ENCODE data around the gene DOK5.
A peak's percentile ranks its signal among the peaks of the same experiment; 100 is the strongest.

The DOK5 gene

GRCh38 chr20:54502179-54502578 is 26.8 kb downstream of the DOK5 start:
- Histone ChIP-seq H3K36me3 (ENCODE audit: control insufficient read depth in 5 of 5, insufficient read depth in 5 of 5, low read length in 5 of 5) (no peaks in the 10 kb centered on the region), H3K9ac (ENCODE audit: low read length in 5 of 5) (no peak overlapping the region), H3K27me3 (ENCODE audit: control insufficient read depth in 5 of 5, insufficient read depth in 4 of 5, low read length in 5 of 5) (no peaks in the 10 kb centered on the region), H3K4me3 (ENCODE audit: low read depth in 1 of 5, low read length in 5 of 5) (no peak overlapping the region), H3K9me3 (ENCODE audit: control insufficient read depth in 5 of 5, low read length in 5 of 5) (no peaks in the 10 kb centered on the region), H3K27ac (ENCODE audit: low read depth, low read length) (no peak overlapping the region), H3K4me1 (ENCODE audit: control insufficient read depth in 5 of 5, insufficient read depth in 5 of 5, low read length in 5 of 5) (peaks cover 0 to 6% (median 0%) of the 10 kb centered on the region in 5 donors)

DNA sequence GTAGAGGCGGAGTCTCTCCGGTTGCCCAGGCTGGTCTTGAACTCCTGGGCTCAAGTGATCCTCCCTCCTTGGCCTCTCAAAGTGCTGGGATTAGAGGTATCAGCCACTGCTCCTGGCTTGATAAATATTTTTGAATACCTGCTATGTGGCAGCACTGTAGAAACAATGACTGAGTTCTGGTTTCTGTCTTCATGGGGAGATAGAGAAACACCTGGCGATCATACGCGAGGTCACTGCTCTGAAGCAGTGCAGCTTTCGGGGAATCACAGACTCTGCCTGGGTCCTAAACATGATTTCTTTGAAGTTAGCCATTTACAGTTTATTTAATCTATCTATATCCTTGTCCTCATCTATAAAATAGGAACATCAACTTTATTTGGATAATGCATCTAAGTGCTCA is 31.2 kb downstream of the DOK5 start:
- Histone ChIP-seq H3K36me3 (ENCODE audit: control insufficient read depth in 5 of 5, insufficient read depth in 5 of 5, low read length in 5 of 5) (no peaks in the 10 kb centered on the region), H3K9me3 (ENCODE audit: control insufficient read depth in 5 of 5, low read length in 5 of 5) (no peaks in the 10 kb centered on the region), H3K27ac (ENCODE audit: low read depth, low read length) (no peak overlapping the region), H3K27me3 (ENCODE audit: control insufficient read depth in 5 of 5, insufficient read depth in 4 of 5, low read length in 5 of 5) (no peaks in the 10 kb centered on the region), H3K9ac (ENCODE audit: low read length in 5 of 5) (no peak overlapping the region), H3K4me3 (ENCODE audit: low read depth in 1 of 5, low read length in 5 of 5) (no peak overlapping the region), H3K4me1 (ENCODE audit: control insufficient read depth in 5 of 5, insufficient read depth in 5 of 5, low read length in 5 of 5) (no peaks in the 10 kb centered on the region)

- H3K27ac ChIP-seq (ENCODE audit: low read depth, low read length), result no peak overlapping the region
- H3K9me3 ChIP-seq (ENCODE audit: control insufficient read depth in 5 of 5, low read length in 5 of 5), result peaks cover 0 to 5% (median 4%) of the 10 kb centered on the region in 5 donors
- no peaks in the 10 kb centered on the region for H3K27me3 ChIP-seq (ENCODE audit: control insufficient read depth in 5 of 5, insufficient read depth in 4 of 5, low read length in 5 of 5)
- H3K36me3 ChIP-seq (ENCODE audit: control insufficient read depth in 5 of 5, insufficient read depth in 5 of 5, low read length in 5 of 5), result no peaks in the 10 kb centered on the region
- no peak overlapping the region for H3K4me3 ChIP-seq (ENCODE audit: low read depth in 1 of 5, low read length in 5 of 5)
- no peak overlapping the region for H3K9ac ChIP-seq (ENCODE audit: low read length in 5 of 5)
- no peaks in the 10 kb centered on the region for H3K4me1 ChIP-seq (ENCODE audit: control insufficient read depth in 5 of 5, insufficient read depth in 5 of 5, low read length in 5 of 5)
Measured at GRCh38 chr20:54510541-54511129, 35.2 kb downstream of the DOK5 start.

GRCh38 chr20:54512694-54513093 is 37.3 kb downstream of the DOK5 start:
- Histone ChIP-seq H3K36me3 (ENCODE audit: control insufficient read depth in 5 of 5, insufficient read depth in 5 of 5, low read length in 5 of 5) (no peaks in the 10 kb centered on the region), H3K27ac (ENCODE audit: low read depth, low read length) (no peak overlapping the region), H3K4me3 (ENCODE audit: low read depth in 1 of 5, low read length in 5 of 5) (no peak overlapping the region), H3K27me3 (ENCODE audit: control insufficient read depth in 5 of 5, insufficient read depth in 4 of 5, low read length in 5 of 5) (no peaks in the 10 kb centered on the region), H3K9me3 (ENCODE audit: control insufficient read depth in 5 of 5, low read length in 5 of 5) (peaks cover 0 to 5% (median 4%) of the 10 kb centered on the region in 5 donors), H3K9ac (ENCODE audit: low read length in 5 of 5) (no peak overlapping the region), H3K4me1 (ENCODE audit: control insufficient read depth in 5 of 5, insufficient read depth in 5 of 5, low read length in 5 of 5) (no peaks in the 10 kb centered on the region)

DNA sequence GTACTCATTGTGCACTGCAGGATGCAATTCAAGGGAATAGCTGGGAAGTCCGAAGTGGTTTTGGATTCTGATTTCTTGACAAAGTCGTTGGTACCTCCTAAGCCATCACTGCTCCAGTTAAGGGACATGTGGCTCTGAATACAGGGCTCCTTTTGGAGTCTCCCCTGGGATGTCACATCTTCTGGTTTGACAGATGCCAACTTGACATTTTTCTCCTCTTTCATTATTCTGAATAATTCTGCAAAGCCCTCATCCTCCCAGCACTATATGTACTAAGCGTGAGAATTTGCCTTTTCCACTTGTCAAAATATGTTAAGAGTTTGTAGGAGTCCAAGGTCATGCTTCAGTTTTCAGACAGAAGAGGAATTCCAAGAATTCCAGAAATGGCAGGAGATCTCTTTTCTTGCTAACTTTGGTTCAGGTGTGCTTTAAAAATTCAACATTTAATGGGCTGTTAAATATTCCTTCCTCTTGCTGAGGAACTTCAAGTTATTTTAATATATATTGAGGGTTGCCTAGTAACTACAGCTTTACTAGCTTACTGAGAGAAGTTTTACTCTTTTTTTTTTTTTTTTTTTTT is 38.7 kb downstream of the DOK5 start:
- Histone ChIP-seq H3K27ac (ENCODE audit: low read depth, low read length) (no peak overlapping the region), H3K9ac (ENCODE audit: low read length in 5 of 5) (no peak overlapping the region), H3K4me3 (ENCODE audit: low read depth in 1 of 5, low read length in 5 of 5) (no peak overlapping the region), H3K27me3 (ENCODE audit: control insufficient read depth in 5 of 5, insufficient read depth in 4 of 5, low read length in 5 of 5) (no peaks in the 10 kb centered on the region), H3K9me3 (ENCODE audit: control insufficient read depth in 5 of 5, low read length in 5 of 5) (peaks cover 0 to 5% (median 4%) of the 10 kb centered on the region in 5 donors), H3K4me1 (ENCODE audit: control insufficient read depth in 5 of 5, insufficient read depth in 5 of 5, low read length in 5 of 5) (no peaks in the 10 kb centered on the region), H3K36me3 (ENCODE audit: control insufficient read depth in 5 of 5, insufficient read depth in 5 of 5, low read length in 5 of 5) (no peaks in the 10 kb centered on the region)

- Histone ChIP-seq H3K9me3 (ENCODE audit: control insufficient read depth in 5 of 5, low read length in 5 of 5) (peaks cover 0 to 5% (median 4%) of the 10 kb centered on the region in 5 donors), H3K27ac (ENCODE audit: low read depth, low read length) (no peak overlapping the region), H3K36me3 (ENCODE audit: control insufficient read depth in 5 of 5, insufficient read depth in 5 of 5, low read length in 5 of 5) (no peaks in the 10 kb centered on the region), H3K4me1 (ENCODE audit: control insufficient read depth in 5 of 5, insufficient read depth in 5 of 5, low read length in 5 of 5) (peaks cover 0 to 5% (median 0%) of the 10 kb centered on the region in 5 donors), H3K4me3 (ENCODE audit: low read depth in 1 of 5, low read length in 5 of 5) (no peak overlapping the region), H3K9ac (ENCODE audit: low read length in 5 of 5) (no peak overlapping the region), H3K27me3 (ENCODE audit: control insufficient read depth in 5 of 5, insufficient read depth in 4 of 5, low read length in 5 of 5) (no peaks in the 10 kb centered on the region)
Measured at GRCh38 chr20:54515793-54516628, 40.6 kb downstream of the DOK5 start.

DNA sequence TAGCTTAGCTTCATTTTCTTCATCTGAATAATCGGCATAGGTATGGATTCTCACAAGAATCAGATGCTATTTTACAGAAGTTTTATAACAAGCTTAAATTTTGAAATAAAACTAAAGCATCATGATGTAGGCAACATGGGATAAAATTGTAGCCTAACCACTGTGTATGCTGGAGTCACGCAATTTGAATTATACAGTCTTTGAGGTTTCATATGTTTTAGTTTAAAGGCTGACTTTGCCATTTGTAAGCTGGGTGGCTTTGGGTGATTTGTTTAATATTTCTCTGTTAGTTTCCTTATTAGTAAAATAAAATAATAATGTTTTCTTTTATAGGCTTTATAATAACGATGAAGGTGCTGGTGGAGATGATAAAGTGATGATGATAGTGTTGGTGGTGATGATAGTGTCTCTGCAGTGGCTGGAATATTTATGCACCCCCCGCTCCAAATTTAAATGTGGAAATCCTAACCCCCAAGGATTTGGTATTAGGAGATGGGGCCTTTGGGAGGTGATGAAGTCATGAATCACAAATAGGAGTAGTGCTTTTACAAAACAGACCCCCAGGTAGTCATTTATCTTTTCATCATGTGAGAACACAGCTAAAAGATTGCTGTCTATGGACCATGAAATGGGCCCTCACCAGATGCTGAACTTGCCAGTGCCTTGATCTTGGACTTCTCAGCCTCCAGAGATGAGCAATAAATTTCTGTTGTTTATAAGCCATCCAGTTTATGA is 42.0 kb downstream of the DOK5 start:
- H3K9me3 ChIP-seq (ENCODE audit: control insufficient read depth in 5 of 5, low read length in 5 of 5), result peaks cover 0 to 5% (median 4%) of the 10 kb centered on the region in 5 donors
- no peak overlapping the region for H3K9ac ChIP-seq (ENCODE audit: low read length in 5 of 5)
- H3K27ac ChIP-seq (ENCODE audit: low read depth, low read length), result no peak overlapping the region
- no peak overlapping the region for H3K4me3 ChIP-seq (ENCODE audit: low read depth in 1 of 5, low read length in 5 of 5)
- no peaks in the 10 kb centered on the region for H3K36me3 ChIP-seq (ENCODE audit: control insufficient read depth in 5 of 5, insufficient read depth in 5 of 5, low read length in 5 of 5)
- peaks cover 0 to 5% (median 0%) of the 10 kb centered on the region in 5 donors for H3K4me1 ChIP-seq (ENCODE audit: control insufficient read depth in 5 of 5, insufficient read depth in 5 of 5, low read length in 5 of 5)
- H3K27me3 ChIP-seq (ENCODE audit: control insufficient read depth in 5 of 5, insufficient read depth in 4 of 5, low read length in 5 of 5), result no peaks in the 10 kb centered on the region

GRCh38 chr20:54524849-54525248 is 49.5 kb downstream of the DOK5 start:
- peaks cover 0 to 9% (median 7%) of the 10 kb centered on the region in 5 donors for H3K4me1 ChIP-seq (ENCODE audit: control insufficient read depth in 5 of 5, insufficient read depth in 5 of 5, low read length in 5 of 5)
- H3K27ac ChIP-seq (ENCODE audit: low read depth, low read length), result no peak overlapping the region
- no peaks in the 10 kb centered on the region for H3K9me3 ChIP-seq (ENCODE audit: control insufficient read depth in 5 of 5, low read length in 5 of 5)
- no peaks in the 10 kb centered on the region for H3K36me3 ChIP-seq (ENCODE audit: control insufficient read depth in 5 of 5, insufficient read depth in 5 of 5, low read length in 5 of 5)
- no peaks in the 10 kb centered on the region for H3K27me3 ChIP-seq (ENCODE audit: control insufficient read depth in 5 of 5, insufficient read depth in 4 of 5, low read length in 5 of 5)
- no peak overlapping the region for H3K9ac ChIP-seq (ENCODE audit: low read length in 5 of 5)
- H3K4me3 ChIP-seq (ENCODE audit: low read depth in 1 of 5, low read length in 5 of 5), result no peak overlapping the region

DNA sequence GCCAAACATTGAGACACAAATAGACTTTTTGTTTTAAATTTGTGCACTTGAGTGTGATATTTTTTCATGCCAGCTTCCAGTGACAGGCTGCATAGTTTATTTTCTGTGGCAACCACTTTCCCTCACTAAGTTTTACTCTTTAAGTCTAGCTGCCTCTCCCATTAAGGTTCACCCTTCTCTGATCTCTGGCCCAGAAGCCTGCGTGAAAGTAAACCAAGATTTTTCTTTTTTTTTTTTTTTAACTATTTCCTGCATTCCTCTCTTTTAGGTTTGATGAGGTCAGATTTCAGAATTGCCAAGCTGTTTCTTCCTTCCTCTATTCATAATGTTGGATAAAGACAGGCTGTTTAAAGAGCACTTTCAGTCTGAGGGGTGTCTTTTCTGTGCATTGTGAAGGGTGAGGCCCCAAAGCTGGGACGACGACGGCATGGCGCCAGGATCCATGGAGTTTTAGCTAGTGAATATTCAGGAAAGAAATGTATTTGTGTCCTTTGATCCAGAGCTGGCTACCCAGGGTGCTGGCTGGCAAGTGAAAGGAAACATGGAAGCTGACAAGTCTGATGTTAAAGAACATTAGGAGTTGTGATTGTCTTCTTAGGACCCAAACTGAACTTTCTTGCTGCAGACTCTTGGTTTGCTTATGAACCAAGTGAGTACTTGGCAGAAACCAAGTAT is 50.7 kb downstream of the DOK5 start:
- Histone ChIP-seq H3K4me3 (ENCODE audit: low read depth in 1 of 5, low read length in 5 of 5) (no peak overlapping the region), H3K27ac (ENCODE audit: low read depth, low read length) (no peak overlapping the region), H3K9me3 (ENCODE audit: control insufficient read depth in 5 of 5, low read length in 5 of 5) (peaks cover 0 to 7% (median 3%) of the 10 kb centered on the region in 5 donors), H3K9ac (ENCODE audit: low read length in 5 of 5) (peak overlapping the region in 1 of 5 donors; percentile 57), H3K36me3 (ENCODE audit: control insufficient read depth in 5 of 5, insufficient read depth in 5 of 5, low read length in 5 of 5) (no peaks in the 10 kb centered on the region), H3K4me1 (ENCODE audit: control insufficient read depth in 5 of 5, insufficient read depth in 5 of 5, low read length in 5 of 5) (peaks cover 0 to 9% (median 7%) of the 10 kb centered on the region in 5 donors), H3K27me3 (ENCODE audit: control insufficient read depth in 5 of 5, insufficient read depth in 4 of 5, low read length in 5 of 5) (no peaks in the 10 kb centered on the region)
